ENCODE results near the gene PIH1D1. TPM values are rescaled to one million over a fixed set of nuclear protein-coding genes. Genes with fewer than 3 reads are reported as not detected.
A peak's percentile ranks its signal among the peaks of the same experiment; 100 is the strongest.

The PIH1D1 gene
- total RNA-seq (2021): 166 and 171 TPM in 2 replicates
- long read RNA-seq, transcript PIH1D1-221 (9 exons, 998 nt): minor isoform, 5 of 525 reads
- long read RNA-seq, transcript PIH1D1-201 (9 exons, 1,192 nt): major isoform, 393 of 525 reads
- long read RNA-seq, transcript PIH1D1-209 (10 exons, 992 nt): minor isoform, 6 of 525 reads
- long read RNA-seq, partial matches to known transcripts: 4 of 525 reads
- long read RNA-seq, other reads (novel, unspliced or antisense): 116 of 525 reads

GRCh38 chr19:49451430-49452181 lies at the start of gene PIH1D1:
Gene PIH1D1 (minus strand): TSS chr19:49451814. CDS start chr19:49451574, 240 bp downstream.
- no peak within 1 kb of the TSS for H4K91ac ChIP-seq (ENCODE audit: insufficient read length, low read depth, low read length)
- H3K14ac ChIP-seq (ENCODE audit: insufficient read depth, low read length): no peak within 1 kb of the TSS
- H3K4ac ChIP-seq (ENCODE audit: low read depth, low read length): no peak within 1 kb of the TSS
- no peak within 1 kb of the TSS for H2AFZ ChIP-seq (ENCODE audit: low read length)
- peak within 1 kb of the TSS; percentile 41 for H3K18ac ChIP-seq (ENCODE audit: insufficient read length, low read depth, low read length)
- peaks cover 5% of the 10 kb centered on the region for H3K23me2 ChIP-seq (ENCODE audit: insufficient read length, low read depth, low read length, poor library complexity, severe bottlenecking)
- peak within 1 kb of the TSS; percentile 85 for H3K9ac ChIP-seq (ENCODE audit: extremely low read depth, insufficient read length, low read length)
- peak within 1 kb of the TSS; percentile 21 for H3K27ac ChIP-seq (ENCODE audit: insufficient read length, low read depth, low read length)
- no peaks in the 10 kb centered on the region; the same call in 1 of the 2 replicates for H3K79me2 ChIP-seq (ENCODE audit: insufficient read depth, low read length)
- peak within 1 kb of the TSS; percentile 93 for H3K4me2 ChIP-seq (ENCODE audit: insufficient read depth, insufficient read length, low read length)
- no peaks in the 10 kb centered on the region for H3K27me3 ChIP-seq (ENCODE audit: insufficient read depth, low read length)
- H3K27ac Mint-ChIP-seq: peak within 1 kb of the TSS; percentile 99 to 100 (median 99)
- H2BK12ac ChIP-seq (ENCODE audit: insufficient read length, low read depth, low read length): no peak within 1 kb of the TSS
- no peak within 1 kb of the TSS for H3K23ac ChIP-seq (ENCODE audit: insufficient read length, low read depth, low read length)
- peaks cover 38 to 54% (median 51%) of the 10 kb centered on the region in 3 experiments for H3K36me3 Mint-ChIP-seq (ENCODE audit: insufficient read depth in 1 of 3, low read depth in 3 of 3)
- H3K9me3 Mint-ChIP-seq: no peaks in the 10 kb centered on the region; a peak in 1 of 5 replicates
- no peak within 1 kb of the TSS for H2BK15ac ChIP-seq (ENCODE audit: low read depth, low read length)
- no peak within 1 kb of the TSS for H3T11ph ChIP-seq (ENCODE audit: low read length)
- H3K79me1 ChIP-seq (ENCODE audit: insufficient read depth, low read depth, low read length, poor library complexity, severe bottlenecking): peaks cover 7% of the 10 kb centered on the region
- no peak within 1 kb of the TSS for H2BK20ac ChIP-seq (ENCODE audit: low read depth, low read length, poor library complexity, severe bottlenecking)
- no peaks in the 10 kb centered on the region for H3K4me1 ChIP-seq (ENCODE audit: insufficient read depth, low read length)
- H4K8ac ChIP-seq (replicated peaks; ENCODE audit: insufficient read length, low read depth, low read length): no peak within 1 kb of the TSS
- H4K5ac ChIP-seq (ENCODE audit: insufficient read length, low read depth, low read length): no peak within 1 kb of the TSS
- no peaks in the 10 kb centered on the region for H4K20me1 ChIP-seq (ENCODE audit: control insufficient read depth, insufficient read depth, insufficient read length)
- H3K56ac ChIP-seq (ENCODE audit: insufficient read length, low read depth, low read length): no peak within 1 kb of the TSS
- H2BK5ac ChIP-seq (ENCODE audit: insufficient read length, low read length): no peak within 1 kb of the TSS
- no peaks in the 10 kb centered on the region; the same call in 1 of the 2 replicates for H3K27me3 Mint-ChIP-seq (ENCODE audit: low read depth)
- H3K4me3 Mint-ChIP-seq: peak within 1 kb of the TSS; percentile 96 to 98
- no CpG with 5 or more reads among the region's 42 CpGs for WGBS (ENCODE audit: extremely low coverage, insufficient read length, low lambda C conversion rate)
- DNase-seq: peak; percentile 99
- no peak within 1 kb of the TSS for H2BK120ac ChIP-seq (ENCODE audit: low read depth, low read length, poor library complexity, severe bottlenecking)
- no peak; the same call in 2 of the 3 replicates for TF ChIP-seq CTCF (conservative IDR thresholded peaks at IDR 0.05)
- H3K4me1 Mint-ChIP-seq: peaks cover 15 to 38% of the 10 kb centered on the region in 2 experiments
- H2AK5ac ChIP-seq (ENCODE audit: insufficient read length, low read length): no peak within 1 kb of the TSS
- no peaks in the 10 kb centered on the region for H3K9me3 ChIP-seq (ENCODE audit: control insufficient read depth, low read depth, low read length)

Measured in H9 (cell line).